Upper lobe of right lung (tissue), 1 donor: ENCODE results near the gene PLAAT4. TPM values are rescaled to one million over a fixed set of nuclear protein-coding genes. Genes with fewer than 3 reads are reported as not detected.
A peak's percentile ranks its signal among the peaks of the same experiment; 100 is the strongest.

Experiments used
- ATAC-seq: fragments of 200-7000 bp; cut with Tn5 transposase; one replicate; pipeline ENCODE4 v1.9.1; 2020; ENCODE audit warnings: mild to moderate bottlenecking, moderate library complexity
- DNase-seq: peaks from one replicate; pipeline ENCODE4 v3.0.0-alpha.2; 2020
- H3K27ac ChIP-seq: fragments of 200-600 bp; one replicate; pipeline ENCODE4 v1.8.0; 2022
- H3K27me3 ChIP-seq: fragments of 200-600 bp; one replicate; pipeline ENCODE4 v1.8.0; 2022; ENCODE audit warnings: mild to moderate bottlenecking
- H3K36me3 ChIP-seq: fragments of 200-600 bp; one replicate; pipeline ENCODE4 v1.8.0; 2022
- H3K4me1 ChIP-seq: fragments of 200-600 bp; one replicate; pipeline ENCODE4 v1.8.0; 2022
- H3K4me3 ChIP-seq: fragments of 200-600 bp; one replicate; pipeline ENCODE4 v1.8.0; 2022; ENCODE audit warnings: mild to moderate bottlenecking
- H3K9me3 ChIP-seq: fragments of 200-600 bp; one replicate; pipeline ENCODE4 v1.8.0; 2022
- CTCF ChIP-seq: fragments of 200-600 bp; IDR thresholded peaks from one replicate; pipeline ENCODE4 v1.8.0; 2022; ENCODE audit warnings: antibody characterized with exemption
- intact Hi-C: fragments of 100-400 bp; cut with DNase I; formaldehyde crosslinking; loops from one replicate; pipeline ENCODE4 v1.11.0; 2022
- total RNA-seq: library from RNA; stranded (reverse); fragmentation: NEBNext Ultra II Directional; extraction: Animal tissue kit (Norgen Biotek cat#: 25700); gene quantifications from one replicate; pipeline ENCODE4 v1.2.1, GENCODE V29; 2021
- donor health status: DM: no; HTN: yes; CAD: no; lungs with severe emphysema.

Gene PLAAT4
- total RNA-seq, 1 donor from 2014 or later = 185 TPM

- ATAC-seq (no peak), DNase-seq (no peak)
- H3K36me3 ChIP-seq = no peaks in the 10 kb centered on the region
- no peak overlapping the region for H3K27ac ChIP-seq
- H3K4me1 ChIP-seq = peaks cover 11% of the 10 kb centered on the region
- no peaks in the 10 kb centered on the region for H3K27me3 ChIP-seq
- intact Hi-C loops = no loop called here
- no peak for TF ChIP-seq CTCF
- H3K4me3 ChIP-seq = no peak overlapping the region
- no peaks in the 10 kb centered on the region for H3K9me3 ChIP-seq
These were observed 18.2 kb downstream of the PLAAT4 start for GRCh38 chr11:63554877-63555223.

- TF ChIP-seq CTCF = no peak
- Histone ChIP-seq H3K27ac (no peak overlapping the region), H3K9me3 (no peaks in the 10 kb centered on the region), H3K36me3 (no peaks in the 10 kb centered on the region), H3K4me3 (no peak overlapping the region), H3K27me3 (no peaks in the 10 kb centered on the region), H3K4me1 (peaks cover 16% of the 10 kb centered on the region)
- DNase-seq = no peak
- ATAC-seq = no peak
- intact Hi-C loops = no loop called here
These were observed 19.9 kb downstream of the PLAAT4 start for GRCh38 chr11:63556404-63557013.

- TF ChIP-seq CTCF = no peak
- no peaks in the 10 kb centered on the region for H3K27me3 ChIP-seq
- peaks cover 16% of the 10 kb centered on the region for H3K4me1 ChIP-seq
- H3K27ac ChIP-seq = no peak overlapping the region
- ATAC-seq (no peak), DNase-seq (no peak)
- no peaks in the 10 kb centered on the region for H3K9me3 ChIP-seq
- no peaks in the 10 kb centered on the region for H3K36me3 ChIP-seq
- intact Hi-C loops = no loop called here
- H3K4me3 ChIP-seq = no peak overlapping the region
These were observed 21.0 kb downstream of the PLAAT4 start for GRCh38 chr11:63557570-63557969.

- ATAC-seq (peak; percentile 25), DNase-seq (no peak)
- intact Hi-C loops = no loop called here
- Histone ChIP-seq H3K4me1 (peaks cover 11% of the 10 kb centered on the region), H3K36me3 (no peaks in the 10 kb centered on the region), H3K27ac (peak overlapping the region; percentile 86), H3K4me3 (no peak overlapping the region), H3K27me3 (no peaks in the 10 kb centered on the region), H3K9me3 (no peaks in the 10 kb centered on the region)
- TF ChIP-seq CTCF = no peak
These were observed 22.0 kb downstream of the PLAAT4 start for GRCh38 chr11:63558459-63559157.

- no peaks in the 10 kb centered on the region for H3K27me3 ChIP-seq
- no peaks in the 10 kb centered on the region for H3K36me3 ChIP-seq
- no peak overlapping the region for H3K4me3 ChIP-seq
- H3K9me3 ChIP-seq = no peaks in the 10 kb centered on the region
- peak overlapping the region; percentile 86 for H3K27ac ChIP-seq
- intact Hi-C loops = no loop called here
- peak; percentile 87 for DNase-seq
- H3K4me1 ChIP-seq = peaks cover 10% of the 10 kb centered on the region
- TF ChIP-seq CTCF = no peak
- ATAC-seq = peak; percentile 88
These were observed 24.0 kb downstream of the PLAAT4 start for GRCh38 chr11:63560506-63561180.
